Activated CD4-positive, alpha-beta T cell treated with anti-CD3 and anti-CD28 coated beads, Interleukin-2, amount 10 ng/mL, durations not matched to agents 7 days and 5 days (primary cell): ENCODE data around the gene KCNK6. TPM values are rescaled to one million over a fixed set of nuclear protein-coding genes. Genes with fewer than 3 reads are reported as not detected.
A peak's percentile ranks its signal among the peaks of the same experiment; 100 is the strongest.

Experiments
- CTCF ChIA-PET: fragments of 350-600 bp; sonication (Branson Sonifier 250); formaldehyde crosslinking; loops from one replicate; lab custom pipeline; 2021; ENCODE audit warnings: antibody characterized with exemption; lab: Charles Lee
- POLR2A ChIA-PET: fragments of 350-600 bp; sonication (Branson Sonifier 250); formaldehyde crosslinking; loops from one replicate; lab custom pipeline; 2021; ENCODE audit warnings: antibody characterized with exemption; lab: Charles Lee
- DNase-seq: peaks from one replicate; pipeline ENCODE4 v3.0.0-alpha.2; 2020
- H3K27ac Mint-ChIP-seq: one replicate; pipeline ENCODE4 v1.8.0; 2021; ENCODE audit warnings: mild to moderate bottlenecking, moderate library complexity, mixed read lengths
- H3K27me3 Mint-ChIP-seq: one replicate; pipeline ENCODE4 v1.8.0; 2021; ENCODE audit warnings: mixed read lengths
- H3K36me3 Mint-ChIP-seq: one replicate; pipeline ENCODE4 v1.8.0; 2021; ENCODE audit warnings: low read depth, mixed read lengths
- H3K4me1 Mint-ChIP-seq: one replicate; pipeline ENCODE4 v1.8.0; 2021; ENCODE audit warnings: mixed read lengths
- H3K4me3 Mint-ChIP-seq: one replicate; pipeline ENCODE4 v1.8.0; 2021; ENCODE audit warnings: mild to moderate bottlenecking, moderate library complexity, mixed read lengths
- H3K9me3 Mint-ChIP-seq: one replicate; pipeline ENCODE4 v1.8.0; 2021; ENCODE audit warnings: mixed read lengths
- total RNA-seq, 2 experiments: library from RNA; stranded (reverse); gene quantifications; one replicate each; pipeline ENCODE4 v1.2.3, GENCODE V29; 2021

The KCNK6 gene
- total RNA-seq, 2 experiments from 2014 or later, result 12.6 to 14.0 TPM

- Mint-ChIP-seq H3K36me3 (peaks cover 7% of the 10 kb centered on the region), H3K27me3 (no peaks in the 10 kb centered on the region), H3K4me3 (peak overlapping the region; percentile 90), H3K27ac (peak overlapping the region; percentile 95), H3K4me1 (peaks cover 67% of the 10 kb centered on the region), H3K9me3 (no peaks in the 10 kb centered on the region)
- DNase-seq, result peak; percentile 53
- ChIA-PET POLR2A (no interaction called here), CTCF (interaction anchor here (3.7 kb wide), 1 partner anchor 86 kb away, joined by 10 read pairs; the partner anchor contains the start of gene FAM98C)
Observed at GRCh38 chr19:38317104-38317612, 2.5 kb upstream of the KCNK6 start.

GRCh38 chr19:38318660-38319059, 985 bp upstream of the KCNK6 start:
- ChIA-PET POLR2A (interaction anchor here (1.0 kb wide), 1 partner anchor 10 kb away, joined by 4 read pairs; no protein-coding TSS in a partner anchor), CTCF (interaction anchor here (0.9 to 3.7 kb wide), 5 partner anchors 15 to 85 kb away, joined by 3 to 10 read pairs (median 4); partner anchors contain the start of genes CATSPERG and FAM98C)
- peaks cover 5% of the 10 kb centered on the region for H3K36me3 Mint-ChIP-seq
- H3K4me1 Mint-ChIP-seq, result peaks cover 59% of the 10 kb centered on the region
- no peak for DNase-seq
- no peaks in the 10 kb centered on the region for H3K9me3 Mint-ChIP-seq
- H3K4me3 Mint-ChIP-seq, result peak overlapping the region; percentile 82
- no peaks in the 10 kb centered on the region for H3K27me3 Mint-ChIP-seq
- H3K27ac Mint-ChIP-seq, result peak overlapping the region; percentile 69

GRCh38 chr19:38320969-38321339, 1.3 kb downstream of the KCNK6 start:
- no peaks in the 10 kb centered on the region for H3K27me3 Mint-ChIP-seq
- H3K4me3 Mint-ChIP-seq, result peak overlapping the region; percentile 82
- peak overlapping the region; percentile 50 for H3K27ac Mint-ChIP-seq
- H3K9me3 Mint-ChIP-seq, result no peaks in the 10 kb centered on the region
- peaks cover 12% of the 10 kb centered on the region for H3K36me3 Mint-ChIP-seq
- DNase-seq, result no peak
- POLR2A ChIA-PET, result no interaction called here
- CTCF ChIA-PET, result interaction anchor here (0.5 to 3.7 kb wide), 5 partner anchors 10 to 82 kb away, joined by 5 to 10 read pairs (median 7); partner anchors contain the start of genes CATSPERG and FAM98C
- H3K4me1 Mint-ChIP-seq, result peaks cover 50% of the 10 kb centered on the region

- DNase-seq, result no peak
- peak overlapping the region; percentile 6 for H3K4me3 Mint-ChIP-seq
- H3K36me3 Mint-ChIP-seq, result peaks cover 12% of the 10 kb centered on the region
- H3K9me3 Mint-ChIP-seq, result no peaks in the 10 kb centered on the region
- no peaks in the 10 kb centered on the region for H3K27me3 Mint-ChIP-seq
- H3K4me1 Mint-ChIP-seq, result peaks cover 45% of the 10 kb centered on the region
- H3K27ac Mint-ChIP-seq, result no peak overlapping the region
- CTCF ChIA-PET, result interaction anchor here (0.5 to 1.8 kb wide), 3 partner anchors 9 to 78 kb away, joined by 4 to 7 read pairs (median 5); no protein-coding TSS in a partner anchor
- POLR2A ChIA-PET, result no interaction called here
Observed at GRCh38 chr19:38321646-38322196, 2.1 kb downstream of the KCNK6 start.

- no peak overlapping the region for H3K27ac Mint-ChIP-seq
- CTCF ChIA-PET, result no interaction called here
- H3K4me1 Mint-ChIP-seq, result peaks cover 33% of the 10 kb centered on the region
- POLR2A ChIA-PET, result no interaction called here
- no peaks in the 10 kb centered on the region for H3K9me3 Mint-ChIP-seq
- H3K27me3 Mint-ChIP-seq, result no peaks in the 10 kb centered on the region
- peaks cover 18% of the 10 kb centered on the region for H3K36me3 Mint-ChIP-seq
- no peak for DNase-seq
- H3K4me3 Mint-ChIP-seq, result no peak overlapping the region
Observed at GRCh38 chr19:38323291-38323690, 3.6 kb downstream of the KCNK6 start.

GRCh38 chr19:38324431-38324830, 4.8 kb downstream of the KCNK6 start:
- Mint-ChIP-seq H3K27me3 (no peaks in the 10 kb centered on the region), H3K27ac (no peak overlapping the region), H3K9me3 (no peaks in the 10 kb centered on the region), H3K36me3 (peaks cover 18% of the 10 kb centered on the region), H3K4me3 (no peak overlapping the region), H3K4me1 (peaks cover 22% of the 10 kb centered on the region)
- CTCF ChIA-PET, result no interaction called here
- DNase-seq, result no peak
- POLR2A ChIA-PET, result no interaction called here

GRCh38 chr19:38326591-38326990, 6.9 kb downstream of the KCNK6 start:
- CTCF ChIA-PET, result no interaction called here
- peaks cover 8% of the 10 kb centered on the region for H3K4me1 Mint-ChIP-seq
- H3K9me3 Mint-ChIP-seq, result no peaks in the 10 kb centered on the region
- no peaks in the 10 kb centered on the region for H3K27me3 Mint-ChIP-seq
- H3K27ac Mint-ChIP-seq, result no peak overlapping the region
- H3K4me3 Mint-ChIP-seq, result no peak overlapping the region
- peaks cover 16% of the 10 kb centered on the region for H3K36me3 Mint-ChIP-seq
- POLR2A ChIA-PET, result no interaction called here
- no peak for DNase-seq

- ChIA-PET POLR2A (no interaction called here), CTCF (interaction anchor here (0.6 to 1.6 kb wide), 4 partner anchors 17 to 164 kb away, joined by 3 to 5 read pairs (median 4); partner anchors contain the start of gene GGN)
- Mint-ChIP-seq H3K9me3 (no peaks in the 10 kb centered on the region), H3K4me3 (no peak overlapping the region), H3K4me1 (no peaks in the 10 kb centered on the region), H3K27ac (no peak overlapping the region), H3K27me3 (no peaks in the 10 kb centered on the region), H3K36me3 (peaks cover 13% of the 10 kb centered on the region)
- DNase-seq, result no peak
Observed at GRCh38 chr19:38329651-38330050, 10.0 kb downstream of the KCNK6 start.

- Mint-ChIP-seq H3K9me3 (no peaks in the 10 kb centered on the region), H3K36me3 (peaks cover 8% of the 10 kb centered on the region), H3K4me1 (peaks cover 6% of the 10 kb centered on the region), H3K4me3 (no peak overlapping the region), H3K27ac (no peak overlapping the region), H3K27me3 (no peaks in the 10 kb centered on the region)
- DNase-seq, result no peak
- ChIA-PET POLR2A (no interaction called here), CTCF (no interaction called here)
Observed at GRCh38 chr19:38331728-38332127, 12.1 kb downstream of the KCNK6 start.

- H3K27ac Mint-ChIP-seq, result no peak overlapping the region
- H3K4me1 Mint-ChIP-seq, result peaks cover 15% of the 10 kb centered on the region
- CTCF ChIA-PET, result interaction anchor here (1.0 to 2.1 kb wide), 4 partner anchors 11 to 91 kb away, joined by 3 to 7 read pairs (median 4); partner anchors contain the start of gene KCNK6
- DNase-seq, result no peak
- no peaks in the 10 kb centered on the region for H3K27me3 Mint-ChIP-seq
- no peaks in the 10 kb centered on the region for H3K9me3 Mint-ChIP-seq
- H3K36me3 Mint-ChIP-seq, result peaks cover 2% of the 10 kb centered on the region
- POLR2A ChIA-PET, result no interaction called here
- H3K4me3 Mint-ChIP-seq, result no peak overlapping the region
Observed at GRCh38 chr19:38333245-38333644, 13.6 kb downstream of the KCNK6 start.

GRCh38 chr19:38335949-38336637, 16.4 kb downstream of the KCNK6 start:
- H3K4me3 Mint-ChIP-seq, result peak overlapping the region; percentile 88
- H3K9me3 Mint-ChIP-seq, result no peaks in the 10 kb centered on the region
- no peaks in the 10 kb centered on the region for H3K27me3 Mint-ChIP-seq
- ChIA-PET POLR2A (interaction anchor here (0.6 kb wide), 1 partner anchor 118 kb away, joined by 4 read pairs; no protein-coding TSS in a partner anchor), CTCF (interaction anchor here (0.7 to 2.5 kb wide), 13 partner anchors 11 to 199 kb away, joined by 3 to 10 read pairs (median 4); partner anchors contain the start of genes GGN, KCNK6 and PSMD8)
- H3K27ac Mint-ChIP-seq, result peak overlapping the region; percentile 97
- H3K36me3 Mint-ChIP-seq, result no peaks in the 10 kb centered on the region
- DNase-seq, result peak; percentile 97
- H3K4me1 Mint-ChIP-seq, result peaks cover 20% of the 10 kb centered on the region

- Mint-ChIP-seq H3K27me3 (no peaks in the 10 kb centered on the region), H3K4me3 (peak overlapping the region; percentile 88), H3K9me3 (no peaks in the 10 kb centered on the region), H3K36me3 (no peaks in the 10 kb centered on the region), H3K4me1 (peaks cover 20% of the 10 kb centered on the region), H3K27ac (peak overlapping the region; percentile 97)
- peak; percentile 96 for DNase-seq
- ChIA-PET POLR2A (no interaction called here), CTCF (interaction anchor here (0.9 to 1.0 kb wide), 5 partner anchors 10 to 93 kb away, joined by 3 to 7 read pairs (median 4); partner anchors contain the start of gene PSMD8)
Observed at GRCh38 chr19:38336638-38337359, 17.2 kb downstream of the KCNK6 start.
